Lower leg skin (tissue), 4 donors: ENCODE measurements around the gene ANKEF1. TPM values are rescaled to one million over a fixed set of nuclear protein-coding genes. Genes with fewer than 3 reads are reported as not detected.

Experiments used
- DNase-seq, 2 donors: peaks; one replicate each; pipeline ENCODE4 v3.0.0-alpha.2; 2019; ENCODE audit warnings: low spot score in 2 of 2
- H3K4me3 ChIP-seq: fragments of 200-600 bp; sonication (generic); 2 replicates; pipeline ENCODE4 v1.5.1; 2017; ENCODE audit warnings: mild to moderate bottlenecking, low read depth; ENCODE audit not compliant: poor library complexity, severe bottlenecking
- POLR2A ChIP-seq, 2 donors: fragments of 450-650 bp; IDR thresholded peaks; one replicate each; pipeline ENCODE4 v1.6.1; 2016 to 2017; ENCODE audit warnings: antibody characterized with exemption in 2 of 2, mild to moderate bottlenecking in 1 of 2, moderate library complexity in 1 of 2
- WGBS, 2 donors: methylation state at CpG; one replicate each; pipeline ENCODE4 v1.1.5; 2018; 5-methylcytosine and 5-hydroxymethylcytosine counted together
- intact Hi-C: fragments of 100-400 bp; cut with DNase I; formaldehyde crosslinking; loops from one replicate; pipeline ENCODE4 v1.15.0; 2023; ENCODE audit warnings: low total_unique reads
- total RNA-seq, 4 donors: library from RNA; depleted of rRNA; stranded (reverse); fragments of >200 nt; gene quantifications; one replicate each; pipeline ENCODE4 v1.1.0, GENCODE V29; 2016
- TF ChIP-seq, protein P1 (sequence below), 3 donors: fragments of 450-650 bp; IDR thresholded peaks; one replicate each; pipeline ENCODE4 v1.5.1; 2016; ENCODE audit warnings: antibody characterized with exemption in 3 of 3, mild to moderate bottlenecking in 3 of 3, moderate library complexity in 2 of 3

Gene ANKEF1
- 1 to 10 TPM; 3.9 to 4.6 (median 4.6) TPM for total RNA-seq

DNA sequence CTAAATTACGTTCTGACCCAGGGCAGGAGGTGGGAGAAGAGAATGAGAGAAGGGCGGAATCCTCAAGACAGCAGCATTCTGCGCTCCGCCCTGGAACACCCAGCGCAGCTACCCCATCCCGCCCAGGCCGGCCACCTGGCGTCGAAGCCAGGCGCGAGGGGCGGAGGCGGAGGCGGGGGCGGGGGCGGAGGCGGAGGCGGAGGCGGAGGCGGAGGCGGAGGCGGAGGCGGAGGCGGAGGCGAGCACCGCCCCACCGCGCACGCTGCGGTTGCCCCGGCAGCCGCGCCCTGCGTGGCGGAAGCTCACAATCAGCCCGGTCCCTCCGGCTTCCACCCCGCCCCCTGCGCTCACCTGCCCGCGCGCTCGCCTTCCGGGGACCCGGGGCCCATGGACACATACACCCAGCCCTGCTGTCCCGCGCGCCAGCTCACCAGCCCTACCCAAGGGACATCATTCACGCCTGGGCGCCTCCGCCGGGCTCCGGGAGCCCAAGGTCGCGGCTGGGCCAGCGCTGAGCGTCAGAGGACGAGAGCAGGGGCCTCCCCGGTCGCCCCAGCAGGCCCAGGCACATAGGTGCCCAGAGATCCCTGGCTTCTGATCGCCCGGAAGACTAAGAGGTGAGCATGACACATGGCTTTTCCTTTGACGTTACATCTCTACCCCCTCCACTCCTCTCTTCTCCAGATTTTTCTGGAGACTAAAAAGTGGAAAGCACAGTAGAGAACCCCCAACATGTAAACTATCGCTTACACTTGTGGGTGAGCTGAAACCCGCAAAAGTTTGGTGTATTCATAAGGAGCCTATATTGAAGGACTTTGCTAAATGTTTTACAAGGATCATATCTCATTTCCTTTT lies at the start of gene ANKEF1:
TSS of gene ANKEF1 (plus strand) at position 271 of the 855 bp plus-strand sequence. CDS start 3,315 bp downstream, outside the sequence.
- DNase-seq, result peak; percentile 30 to 87
- intact Hi-C loops, result no loop called here
- H3K4me3 ChIP-seq, result peak within 1 kb of the TSS; percentile 46
- TF ChIP-seq, protein P1, sequence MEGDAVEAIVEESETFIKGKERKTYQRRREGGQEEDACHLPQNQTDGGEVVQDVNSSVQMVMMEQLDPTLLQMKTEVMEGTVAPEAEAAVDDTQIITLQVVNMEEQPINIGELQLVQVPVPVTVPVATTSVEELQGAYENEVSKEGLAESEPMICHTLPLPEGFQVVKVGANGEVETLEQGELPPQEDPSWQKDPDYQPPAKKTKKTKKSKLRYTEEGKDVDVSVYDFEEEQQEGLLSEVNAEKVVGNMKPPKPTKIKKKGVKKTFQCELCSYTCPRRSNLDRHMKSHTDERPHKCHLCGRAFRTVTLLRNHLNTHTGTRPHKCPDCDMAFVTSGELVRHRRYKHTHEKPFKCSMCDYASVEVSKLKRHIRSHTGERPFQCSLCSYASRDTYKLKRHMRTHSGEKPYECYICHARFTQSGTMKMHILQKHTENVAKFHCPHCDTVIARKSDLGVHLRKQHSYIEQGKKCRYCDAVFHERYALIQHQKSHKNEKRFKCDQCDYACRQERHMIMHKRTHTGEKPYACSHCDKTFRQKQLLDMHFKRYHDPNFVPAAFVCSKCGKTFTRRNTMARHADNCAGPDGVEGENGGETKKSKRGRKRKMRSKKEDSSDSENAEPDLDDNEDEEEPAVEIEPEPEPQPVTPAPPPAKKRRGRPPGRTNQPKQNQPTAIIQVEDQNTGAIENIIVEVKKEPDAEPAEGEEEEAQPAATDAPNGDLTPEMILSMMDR (IDR thresholded peaks at IDR 0.05), result no peak
- no peak for TF ChIP-seq POLR2A (IDR thresholded peaks at IDR 0.05)
- 3% methylated on average over 45 to 53 of the region's 65 CpGs for WGBS, 2 donors

DNA sequence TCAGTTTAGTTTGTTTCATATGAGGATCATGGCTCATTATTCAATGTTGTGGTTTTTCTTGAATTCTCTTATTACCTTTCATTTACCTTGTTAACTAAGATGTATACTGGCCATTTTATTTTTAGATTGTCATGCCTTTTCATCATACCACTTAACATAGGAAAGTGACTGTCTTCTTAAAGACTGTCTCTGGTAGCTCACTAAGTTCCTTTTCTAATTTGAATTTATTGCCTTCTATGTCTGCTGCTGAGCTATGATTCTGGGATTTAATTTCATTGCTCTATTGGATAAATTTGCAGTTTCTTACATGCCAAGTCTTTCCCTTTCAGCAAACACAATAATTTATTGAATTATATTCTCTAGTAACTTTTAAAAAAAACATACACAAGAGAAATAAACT lies 49.5 kb upstream of the ANKEF1 start:
- intact Hi-C loops, result loop anchor here (10.0 kb wide), 1 partner anchor 440 kb away; no protein-coding TSS in a partner anchor
- DNase-seq, result no peak
- no peak overlapping the region for H3K4me3 ChIP-seq
- TF ChIP-seq POLR2A (IDR thresholded peaks at IDR 0.05), result no peak
- TF ChIP-seq, protein P1 (IDR thresholded peaks at IDR 0.05), result no peak

DNA sequence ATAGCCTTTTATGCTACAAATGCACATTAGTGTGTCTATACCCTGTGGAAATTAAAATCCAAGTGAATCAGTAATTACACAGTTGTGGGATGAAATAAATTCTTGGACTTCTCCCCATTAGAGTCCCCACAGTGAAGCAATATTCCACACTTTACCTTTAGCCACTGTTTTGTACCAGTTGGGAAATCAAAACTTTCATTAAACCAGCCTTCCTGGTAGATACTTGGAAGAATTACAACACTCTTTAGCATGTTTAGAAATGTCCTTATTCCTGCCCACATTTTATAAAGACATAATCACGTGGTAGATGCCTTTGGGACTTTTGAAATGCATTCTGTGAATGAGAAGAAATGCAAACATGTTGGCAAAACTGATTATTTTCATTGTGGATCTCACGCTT lies 49.0 kb upstream of the ANKEF1 start:
- H3K4me3 ChIP-seq, result no peak overlapping the region
- WGBS, 2 donors, result 51 to 55% methylated on average over 2 of the region's 2 CpGs
- intact Hi-C loops, result loop anchor here (10.0 kb wide), 1 partner anchor 439 kb away; no protein-coding TSS in a partner anchor
- TF ChIP-seq, protein P1 (IDR thresholded peaks at IDR 0.05), result no peak
- TF ChIP-seq POLR2A (IDR thresholded peaks at IDR 0.05), result no peak
- DNase-seq, result no peak

DNA sequence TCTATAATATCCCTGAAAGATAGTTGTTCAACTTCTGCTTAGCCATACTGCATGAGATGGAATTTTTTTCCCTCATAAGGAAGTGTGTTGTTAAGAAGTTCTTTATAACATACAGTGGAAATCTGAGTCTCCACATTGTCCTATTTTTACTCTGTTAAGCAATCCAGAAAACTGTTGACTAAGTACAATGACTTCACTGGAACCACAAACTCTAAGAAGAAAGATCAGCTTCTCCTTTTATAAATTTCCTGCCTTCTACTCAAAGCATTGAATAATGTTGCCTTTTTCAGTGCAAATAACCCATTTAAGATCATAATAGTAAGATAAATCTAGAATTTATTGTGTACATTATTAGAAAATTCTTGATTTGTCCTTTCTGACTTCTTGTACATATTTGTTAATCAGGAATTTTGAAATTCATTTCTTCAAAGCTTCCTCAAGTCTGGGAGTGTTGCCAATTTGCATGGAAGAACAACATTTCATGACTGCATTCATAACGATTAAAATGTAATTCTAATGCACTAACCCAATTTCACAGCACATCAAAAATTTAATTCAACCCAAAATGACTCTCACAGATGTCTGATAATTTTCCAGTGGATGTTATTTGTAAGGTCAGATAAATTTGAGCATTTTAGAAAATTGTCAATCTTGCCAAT lies 45.6 kb upstream of the ANKEF1 start:
- TF ChIP-seq, protein P1 (IDR thresholded peaks at IDR 0.05), result no peak
- no peak for TF ChIP-seq POLR2A (IDR thresholded peaks at IDR 0.05)
- WGBS, 2 donors, result 5 to 7% methylated on average over 1 of the region's 1 CpG
- intact Hi-C loops, result loop anchor here (10.0 kb wide), 1 partner anchor 436 kb away; no protein-coding TSS in a partner anchor

DNA sequence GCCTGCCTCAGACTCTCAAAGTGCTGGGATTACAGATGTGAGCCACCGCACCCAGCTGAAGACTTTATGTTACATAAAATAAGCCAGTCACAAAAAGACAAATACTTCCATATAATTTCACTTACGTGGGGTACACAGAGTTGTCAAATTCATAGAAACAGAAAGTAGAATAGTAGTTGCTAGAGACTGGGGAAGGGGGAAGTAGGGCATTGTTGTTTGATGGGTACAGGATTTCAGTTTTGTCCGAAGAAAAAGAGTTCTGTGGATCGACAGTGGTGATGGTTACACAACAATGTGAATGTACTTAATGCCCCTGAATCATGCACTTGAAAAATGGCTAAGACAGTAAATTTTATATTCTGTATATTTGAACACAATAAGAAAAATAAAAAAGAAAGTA lies 41.6 kb upstream of the ANKEF1 start:
- DNase-seq, result no peak
- TF ChIP-seq POLR2A (IDR thresholded peaks at IDR 0.05), result no peak
- TF ChIP-seq, protein P1 (IDR thresholded peaks at IDR 0.05), result no peak
- intact Hi-C loops, result no loop called here
- WGBS, 2 donors, result 87 to 92% methylated on average over 4 of the region's 4 CpGs
- no peak overlapping the region for H3K4me3 ChIP-seq

More for the DNA sequence above, 45.6 kb upstream of the ANKEF1 start:
- H3K4me3 ChIP-seq, result no peak overlapping the region
- no peak for DNase-seq
